Keratinocyte (primary cell): ENCODE data around the gene ANP32D. TPM values are rescaled to one million over a fixed set of nuclear protein-coding genes. Genes with fewer than 3 reads are reported as not detected.
"Not testable (repeated sequence)": the region's sequence is repeated elsewhere in the genome, so short reads cannot be mapped to it uniquely, and the experiment has no call there.

ENCODE experiments used
- DNase-seq: peaks from one replicate; pipeline ENCODE4 v3.0.0-alpha.2; 2011; ENCODE audit warnings: low read depth, missing footprints, low spot score
- FAIRE-seq: peaks from 2 replicates; lab custom pipeline; 2011; peaks lifted over from hg19 to GRCh38; lab: Jason Lieb, UNC
- H2AFZ ChIP-seq: 2 replicates; pipeline ENCODE4 v1.6.0; 2012; ENCODE audit warnings: low read length, control low read depth, inconsistent platforms; ENCODE audit not compliant: control insufficient read depth
- H3K27ac ChIP-seq: 2 replicates; pipeline ENCODE4 v1.5.1; 2011; ENCODE audit warnings: low read length; ENCODE audit not compliant: control insufficient read depth, insufficient read depth
- H3K27me3 ChIP-seq: 3 replicates; pipeline ENCODE4 v1.6.0; 2011; ENCODE audit warnings: low read length; ENCODE audit not compliant: control insufficient read depth, insufficient read depth; ENCODE audit errors: extremely low read depth
- H3K36me3 ChIP-seq, 2 experiments: 2 replicates in 1 of 2; 3 replicates in 1 of 2; pipeline ENCODE4 v1.5.1; 2011; ENCODE audit warnings: low read length in 2 of 2, mild to moderate bottlenecking in 1 of 2; ENCODE audit not compliant: control insufficient read depth in 2 of 2, insufficient read depth in 2 of 2; ENCODE audit errors: extremely low read depth in 1 of 2
- H3K4me1 ChIP-seq: 3 replicates; pipeline ENCODE4 v1.5.1; 2011; ENCODE audit warnings: low read length; ENCODE audit not compliant: control insufficient read depth, insufficient read depth; ENCODE audit errors: extremely low read depth
- H3K4me2 ChIP-seq: 3 replicates; pipeline ENCODE4 v1.6.0; 2011; ENCODE audit warnings: low read depth, low read length; ENCODE audit not compliant: control insufficient read depth, insufficient read depth; ENCODE audit errors: extremely low read depth
- H3K4me3 ChIP-seq, 3 experiments: fragments of 200-600 bp in 1 of 3; sonication (generic) in 1 of 3; 2 replicates in 2 of 3; 3 replicates in 1 of 3; pipeline ENCODE4 v1.5.1; 2011 to 2016; ENCODE audit warnings: low read length in 3 of 3, mild to moderate bottlenecking in 3 of 3, control low read depth in 2 of 3, inconsistent platforms in 1 of 3, low read depth in 1 of 3, mixed read lengths in 1 of 3, mixed run types in 1 of 3, moderate library complexity in 1 of 3; ENCODE audit not compliant: control insufficient read depth in 2 of 3, insufficient read depth in 2 of 3; ENCODE audit errors: extremely low read depth in 1 of 3
- H3K79me2 ChIP-seq: 2 replicates; pipeline ENCODE4 v1.6.0; 2012; ENCODE audit warnings: low read length; ENCODE audit not compliant: control insufficient read depth, insufficient read depth
- H3K9ac ChIP-seq: 3 replicates; pipeline ENCODE4 v1.6.0; 2011; ENCODE audit warnings: low read length; ENCODE audit not compliant: control insufficient read depth, insufficient read depth; ENCODE audit errors: extremely low read depth
- H3K9me1 ChIP-seq: 3 replicates; pipeline ENCODE4 v1.6.0; 2011; ENCODE audit warnings: low read length; ENCODE audit not compliant: control insufficient read depth, insufficient read depth; ENCODE audit errors: extremely low read depth
- H3K9me3 ChIP-seq: 2 replicates; pipeline ENCODE4 v1.5.1; 2012; ENCODE audit warnings: low read depth, low read length; ENCODE audit not compliant: control insufficient read depth
- H4K20me1 ChIP-seq: 3 replicates; pipeline ENCODE4 v1.6.0; 2011; ENCODE audit warnings: low read length; ENCODE audit not compliant: control insufficient read depth, insufficient read depth; ENCODE audit errors: extremely low read depth
- EZH2 ChIP-seq: IDR thresholded peaks from one replicate; pipeline ENCODE4 v1.6.1; 2012; ENCODE audit warnings: inconsistent platforms, mild to moderate bottlenecking, low read length, moderate library complexity
- dilution Hi-C: fragments of 300-500 bp; cut with MboI; formaldehyde crosslinking; loops from one replicate; pipeline ENCODE4 v1.7.0; 2020; ENCODE audit warnings: low sequenced_read_pairs; ENCODE audit not compliant: extremely low pct_ligation_motif_present
- polyA plus RNA-seq, 5 experiments: library from polyadenylated mRNA; depleted of rRNA in 3 of 5; stranded (reverse) in 3 of 5; stranded (forward) in 1 of 5; unstranded in 1 of 5; fragments of >200 nt; gene quantifications; 1 replicate in 1 of 5; 2 replicates in 3 of 5; 3 replicates in 1 of 5; pipeline versions ENCODE4 v1.2.1 to v1.2.3, GENCODE V29; 2011 to 2012; ENCODE audit warnings: missing spikeins in 2 of 5, low read depth in 1 of 5, low replicate concordance in 1 of 5
- TF ChIP-seq, protein P1 (sequence below), 3 experiments: IDR thresholded peaks in 1 of 3; conservative IDR thresholded peaks in 1 of 3; optimal IDR thresholded peaks in 1 of 3; 2 replicates in 2 of 3; 3 replicates in 1 of 3; pipeline versions ENCODE3 to v1.5.1; 2011; ENCODE audit warnings: low read length in 3 of 3, mild to moderate bottlenecking in 3 of 3, moderate library complexity in 2 of 3, control low read depth in 1 of 3, inconsistent platforms in 1 of 3; ENCODE audit not compliant: insufficient read depth in 2 of 3; ENCODE audit errors: extremely low read depth in 1 of 3

The ANP32D gene
- polyA plus RNA-seq, 1 donor (not counting 4 experiments of a cell fraction or from before 2014, with no cell fraction given): not detected

DNA sequence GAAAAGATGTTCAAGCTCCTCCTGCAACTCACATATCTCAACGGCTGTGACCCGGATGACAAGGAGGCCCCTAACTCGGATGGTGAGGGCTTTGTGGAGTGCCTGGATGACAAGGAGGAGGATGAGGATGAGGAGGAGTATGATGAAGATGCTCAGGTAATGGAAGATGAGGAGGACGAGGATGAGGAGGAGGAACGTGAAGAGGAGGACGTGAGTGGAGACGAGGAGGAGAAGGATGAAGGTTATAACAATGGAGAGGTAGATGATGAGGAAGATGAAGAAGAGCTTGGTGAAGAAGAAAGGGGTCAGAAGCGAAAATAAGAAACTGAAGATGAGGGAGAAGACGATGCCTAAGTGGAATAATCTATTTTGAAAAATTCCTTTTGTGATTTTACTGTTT, 702 bp downstream of the ANP32D start:
- Histone ChIP-seq H3K79me2 (no peaks in the 10 kb centered on the region), H3K9me3 (peaks cover 2% of the 10 kb centered on the region), H3K4me2 (no peak overlapping the region), H3K27ac (no peak overlapping the region), H3K4me1 (no peaks in the 10 kb centered on the region), H2AFZ (no peak overlapping the region), H3K4me3 (no peak overlapping the region), H3K9ac (no peak overlapping the region), H3K27me3 (no peaks in the 10 kb centered on the region), H3K36me3 (no peaks in the 10 kb centered on the region), H3K9me1 (no peaks in the 10 kb centered on the region), H4K20me1 (no peaks in the 10 kb centered on the region)
- no peak for FAIRE-seq
- DNase-seq: no peak
- TF ChIP-seq, protein P1, sequence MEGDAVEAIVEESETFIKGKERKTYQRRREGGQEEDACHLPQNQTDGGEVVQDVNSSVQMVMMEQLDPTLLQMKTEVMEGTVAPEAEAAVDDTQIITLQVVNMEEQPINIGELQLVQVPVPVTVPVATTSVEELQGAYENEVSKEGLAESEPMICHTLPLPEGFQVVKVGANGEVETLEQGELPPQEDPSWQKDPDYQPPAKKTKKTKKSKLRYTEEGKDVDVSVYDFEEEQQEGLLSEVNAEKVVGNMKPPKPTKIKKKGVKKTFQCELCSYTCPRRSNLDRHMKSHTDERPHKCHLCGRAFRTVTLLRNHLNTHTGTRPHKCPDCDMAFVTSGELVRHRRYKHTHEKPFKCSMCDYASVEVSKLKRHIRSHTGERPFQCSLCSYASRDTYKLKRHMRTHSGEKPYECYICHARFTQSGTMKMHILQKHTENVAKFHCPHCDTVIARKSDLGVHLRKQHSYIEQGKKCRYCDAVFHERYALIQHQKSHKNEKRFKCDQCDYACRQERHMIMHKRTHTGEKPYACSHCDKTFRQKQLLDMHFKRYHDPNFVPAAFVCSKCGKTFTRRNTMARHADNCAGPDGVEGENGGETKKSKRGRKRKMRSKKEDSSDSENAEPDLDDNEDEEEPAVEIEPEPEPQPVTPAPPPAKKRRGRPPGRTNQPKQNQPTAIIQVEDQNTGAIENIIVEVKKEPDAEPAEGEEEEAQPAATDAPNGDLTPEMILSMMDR (optimal IDR thresholded peaks at IDR 0.05 in 1 of 3, IDR thresholded peaks at IDR 0.05 in 1 of 3, conservative IDR thresholded peaks at IDR 0.05 in 1 of 3; ENCODE audit: extremely low read depth in 1 of 3, insufficient read depth in 2 of 3, low read length in 3 of 3): no peak
- TF ChIP-seq EZH2: no peak
- dilution Hi-C loops: no loop called here

DNA sequence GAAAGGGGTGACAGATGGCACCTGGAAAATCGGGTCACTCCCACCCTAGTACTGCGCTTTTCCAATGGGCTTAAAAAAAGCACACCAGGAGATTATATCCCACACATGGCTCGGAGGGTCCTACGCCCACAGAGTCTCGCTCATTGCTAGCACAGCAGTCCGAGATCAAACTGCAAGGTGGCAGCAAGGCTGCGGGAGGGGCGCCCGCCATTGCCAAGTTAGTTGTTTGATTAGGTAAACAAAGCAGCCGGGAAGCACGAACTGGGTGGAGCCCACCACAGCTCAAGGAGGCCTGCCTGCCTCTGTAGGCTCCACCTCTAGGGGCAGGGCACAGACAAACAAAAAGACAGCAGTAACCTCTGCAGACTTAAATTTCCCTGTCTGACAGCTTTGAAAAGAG, 2.1 kb downstream of the ANP32D start:
- H3K9ac ChIP-seq, H3K27me3 ChIP-seq, H4K20me1 ChIP-seq, H3K9me1 ChIP-seq, H3K4me1 ChIP-seq, DNase-seq, H3K4me2 ChIP-seq, H3K79me2 ChIP-seq, H3K27ac ChIP-seq, FAIRE-seq, dilution Hi-C loops, H3K4me3 ChIP-seq, H3K9me3 ChIP-seq, H3K36me3 ChIP-seq, H2AFZ ChIP-seq: not testable (repeated sequence)

DNA sequence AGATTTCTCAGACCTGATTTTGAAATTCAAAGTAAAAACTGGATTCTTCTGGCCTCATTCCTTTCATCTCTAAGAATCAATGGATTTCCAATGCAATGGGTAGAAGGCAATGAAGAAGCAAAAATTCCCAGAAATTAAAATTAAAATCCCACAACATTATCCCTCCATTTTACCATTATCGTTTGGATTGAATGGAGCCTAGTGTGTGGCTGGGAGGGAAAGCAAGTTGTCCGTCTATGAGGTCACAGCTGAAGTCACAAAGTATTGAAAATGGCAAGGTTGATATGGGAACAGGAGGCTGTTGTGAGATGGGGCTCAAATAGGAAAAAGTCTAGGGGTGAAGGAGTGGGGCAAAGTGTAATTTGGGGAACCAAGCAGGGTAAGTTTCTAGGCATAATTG, 9.8 kb downstream of the ANP32D start, which contains the start of gene C12orf54:
TSS of gene C12orf54 (plus strand) at position 301 of the 400 bp plus-strand sequence. CDS start 799 bp downstream, outside the sequence.
- Histone ChIP-seq H3K4me1 (peaks cover 14% of the 10 kb centered on the region), H4K20me1 (no peaks in the 10 kb centered on the region), H3K4me3 (no peak within 1 kb of the TSS), H3K4me2 (no peak within 1 kb of the TSS), H3K9me1 (no peaks in the 10 kb centered on the region), H3K36me3 (no peaks in the 10 kb centered on the region), H3K79me2 (no peaks in the 10 kb centered on the region), H3K9ac (no peak within 1 kb of the TSS), H3K27ac (no peak within 1 kb of the TSS), H3K27me3 (no peaks in the 10 kb centered on the region), H3K9me3 (no peaks in the 10 kb centered on the region), H2AFZ (no peak within 1 kb of the TSS)
- FAIRE-seq (no peak), DNase-seq (no peak)
- TF ChIP-seq EZH2: no peak
- TF ChIP-seq, protein P1 (optimal IDR thresholded peaks at IDR 0.05 in 1 of 3, IDR thresholded peaks at IDR 0.05 in 1 of 3, conservative IDR thresholded peaks at IDR 0.05 in 1 of 3; ENCODE audit: extremely low read depth in 1 of 3, insufficient read depth in 2 of 3, low read length in 3 of 3): no peak
- dilution Hi-C loops: no loop called here
